ENCODE measurements around the gene AFG3L2.
A peak's percentile ranks its signal among the peaks of the same experiment; 100 is the strongest.

DNA sequence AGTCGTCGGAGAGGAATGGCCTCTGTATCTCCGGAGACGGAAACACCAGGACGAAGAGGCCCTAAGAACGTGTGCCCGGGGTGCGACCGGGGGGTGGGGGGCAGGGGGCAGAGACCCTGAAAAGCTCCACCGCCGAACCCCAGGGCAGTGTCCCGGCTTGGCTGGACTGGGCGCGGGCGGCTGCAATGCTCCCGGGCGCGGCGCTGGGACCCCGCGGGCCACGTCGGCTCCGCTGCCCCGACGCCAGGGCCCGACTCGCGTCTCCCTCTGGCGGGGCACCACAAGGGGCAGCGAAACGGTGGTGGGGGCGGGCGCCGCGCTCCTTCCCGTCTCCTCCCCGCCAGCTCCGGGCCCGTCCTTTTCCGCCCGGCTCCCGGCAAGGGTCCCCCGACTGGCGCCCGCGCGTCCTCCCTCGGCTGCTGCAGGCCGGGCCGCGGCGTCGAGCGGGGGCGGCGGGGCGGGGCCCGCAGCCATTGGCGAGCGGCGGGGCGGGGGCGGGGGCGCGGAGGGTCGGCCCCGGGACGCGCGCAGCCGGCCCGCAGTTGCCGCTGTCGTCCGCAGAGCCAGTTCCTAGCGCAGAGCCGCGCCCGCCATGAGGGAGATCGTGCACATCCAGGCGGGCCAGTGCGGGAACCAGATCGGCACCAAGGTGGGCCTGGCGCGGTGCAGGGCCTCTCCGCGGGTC is 69.2 kb downstream of the AFG3L2 start, which contains the start of gene TUBB6:
- TF ChIP-seq, protein P1, sequence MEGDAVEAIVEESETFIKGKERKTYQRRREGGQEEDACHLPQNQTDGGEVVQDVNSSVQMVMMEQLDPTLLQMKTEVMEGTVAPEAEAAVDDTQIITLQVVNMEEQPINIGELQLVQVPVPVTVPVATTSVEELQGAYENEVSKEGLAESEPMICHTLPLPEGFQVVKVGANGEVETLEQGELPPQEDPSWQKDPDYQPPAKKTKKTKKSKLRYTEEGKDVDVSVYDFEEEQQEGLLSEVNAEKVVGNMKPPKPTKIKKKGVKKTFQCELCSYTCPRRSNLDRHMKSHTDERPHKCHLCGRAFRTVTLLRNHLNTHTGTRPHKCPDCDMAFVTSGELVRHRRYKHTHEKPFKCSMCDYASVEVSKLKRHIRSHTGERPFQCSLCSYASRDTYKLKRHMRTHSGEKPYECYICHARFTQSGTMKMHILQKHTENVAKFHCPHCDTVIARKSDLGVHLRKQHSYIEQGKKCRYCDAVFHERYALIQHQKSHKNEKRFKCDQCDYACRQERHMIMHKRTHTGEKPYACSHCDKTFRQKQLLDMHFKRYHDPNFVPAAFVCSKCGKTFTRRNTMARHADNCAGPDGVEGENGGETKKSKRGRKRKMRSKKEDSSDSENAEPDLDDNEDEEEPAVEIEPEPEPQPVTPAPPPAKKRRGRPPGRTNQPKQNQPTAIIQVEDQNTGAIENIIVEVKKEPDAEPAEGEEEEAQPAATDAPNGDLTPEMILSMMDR (IDR thresholded peaks at IDR 0.05; ENCODE audit: poor library complexity), result no peak
- no peak for TF ChIP-seq EZH2phosphoT487 (IDR thresholded peaks at IDR 0.05; ENCODE audit: low read depth, severe bottlenecking, unreplicated experiment)
- peak; percentile 18 for TF ChIP-seq EZH2 (IDR thresholded peaks at IDR 0.05; ENCODE audit: borderline replicate concordance)
